Lower lobe of right lung (tissue), 2 donors: ENCODE data around the gene ACYP1. TPM values are rescaled to one million over a fixed set of nuclear protein-coding genes. Genes with fewer than 3 reads are reported as not detected.

ENCODE experiments used
- ATAC-seq, 2 donors: fragments of 200-7000 bp; cut with Tn5 transposase; one replicate each; pipeline ENCODE4 v1.9.1; 2020 to 2022; ENCODE audit warnings: mild to moderate bottlenecking in 2 of 2, moderate library complexity in 2 of 2
- DNase-seq: peaks from one replicate; pipeline ENCODE4 v3.0.0-alpha.2; 2020
- H3K27ac ChIP-seq: fragments of 200-600 bp; one replicate; pipeline ENCODE4 v1.8.0; 2022
- H3K27me3 ChIP-seq: fragments of 200-600 bp; one replicate; pipeline ENCODE4 v1.8.0; 2022; ENCODE audit warnings: low read depth
- H3K36me3 ChIP-seq: fragments of 200-600 bp; one replicate; pipeline ENCODE4 v1.8.0; 2022; ENCODE audit warnings: mild to moderate bottlenecking
- H3K4me1 ChIP-seq: fragments of 200-600 bp; one replicate; pipeline ENCODE4 v1.8.0; 2022
- H3K4me3 ChIP-seq: fragments of 200-600 bp; one replicate; pipeline ENCODE4 v1.8.0; 2022; ENCODE audit warnings: mild to moderate bottlenecking
- H3K9me3 ChIP-seq: fragments of 200-600 bp; one replicate; pipeline ENCODE4 v1.8.0; 2022
- intact Hi-C: fragments of 100-400 bp; cut with DNase I; formaldehyde crosslinking; loops from one replicate; pipeline ENCODE4 v1.11.0; 2022
- total RNA-seq: library from RNA; stranded (reverse); fragmentation: NEBNext Ultra II Directional; extraction: Animal tissue kit (Norgen Biotek cat#: 25700); gene quantifications from one replicate; pipeline ENCODE4 v1.2.1, GENCODE V29; 2021
- TF ChIP-seq, protein P1 (sequence below): fragments of 200-600 bp; IDR thresholded peaks from one replicate; pipeline ENCODE4 v1.8.0; 2022; ENCODE audit warnings: antibody characterized with exemption, mild to moderate bottlenecking
- donor health status: DM: no; HTN: yes; CAD: no; lungs with severe emphysema.

Gene ACYP1
- total RNA-seq, 1 donor from 2014 or later = 19.7 TPM

DNA sequence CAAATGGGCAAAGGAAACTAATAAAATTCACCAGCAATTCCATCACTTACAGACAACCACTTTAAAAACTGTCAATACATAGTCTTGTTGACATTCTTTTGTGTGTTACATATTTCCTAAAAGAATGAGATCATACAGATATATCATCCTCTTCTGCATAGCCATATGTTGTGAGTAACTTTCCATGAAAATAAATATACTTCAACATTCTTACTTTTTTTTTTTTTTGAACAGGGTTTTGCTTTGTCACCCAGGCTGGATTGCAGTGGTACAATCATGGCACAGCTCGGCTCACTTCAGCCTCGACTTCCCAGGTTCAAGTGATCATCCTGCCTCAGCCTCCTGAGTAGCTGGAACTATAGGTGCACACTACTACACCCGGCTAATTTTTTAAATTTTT, 26.5 kb upstream of the ACYP1 start:
- Histone ChIP-seq H3K9me3 (no peaks in the 10 kb centered on the region), H3K27me3 (no peaks in the 10 kb centered on the region), H3K4me1 (no peaks in the 10 kb centered on the region), H3K4me3 (no peak overlapping the region), H3K27ac (no peak overlapping the region), H3K36me3 (peaks cover 99% of the 10 kb centered on the region)
- TF ChIP-seq, protein P1, sequence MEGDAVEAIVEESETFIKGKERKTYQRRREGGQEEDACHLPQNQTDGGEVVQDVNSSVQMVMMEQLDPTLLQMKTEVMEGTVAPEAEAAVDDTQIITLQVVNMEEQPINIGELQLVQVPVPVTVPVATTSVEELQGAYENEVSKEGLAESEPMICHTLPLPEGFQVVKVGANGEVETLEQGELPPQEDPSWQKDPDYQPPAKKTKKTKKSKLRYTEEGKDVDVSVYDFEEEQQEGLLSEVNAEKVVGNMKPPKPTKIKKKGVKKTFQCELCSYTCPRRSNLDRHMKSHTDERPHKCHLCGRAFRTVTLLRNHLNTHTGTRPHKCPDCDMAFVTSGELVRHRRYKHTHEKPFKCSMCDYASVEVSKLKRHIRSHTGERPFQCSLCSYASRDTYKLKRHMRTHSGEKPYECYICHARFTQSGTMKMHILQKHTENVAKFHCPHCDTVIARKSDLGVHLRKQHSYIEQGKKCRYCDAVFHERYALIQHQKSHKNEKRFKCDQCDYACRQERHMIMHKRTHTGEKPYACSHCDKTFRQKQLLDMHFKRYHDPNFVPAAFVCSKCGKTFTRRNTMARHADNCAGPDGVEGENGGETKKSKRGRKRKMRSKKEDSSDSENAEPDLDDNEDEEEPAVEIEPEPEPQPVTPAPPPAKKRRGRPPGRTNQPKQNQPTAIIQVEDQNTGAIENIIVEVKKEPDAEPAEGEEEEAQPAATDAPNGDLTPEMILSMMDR = no peak
- intact Hi-C loops = no loop called here
- DNase-seq = no peak
- ATAC-seq = no peak

- ATAC-seq = peak; percentile 62 to 80
- H3K27me3 ChIP-seq = no peaks in the 10 kb centered on the region
- DNase-seq = no peak
- H3K27ac ChIP-seq = no peak overlapping the region
- peaks cover 99% of the 10 kb centered on the region for H3K36me3 ChIP-seq
- H3K4me3 ChIP-seq = no peak overlapping the region
- H3K4me1 ChIP-seq = no peaks in the 10 kb centered on the region
- TF ChIP-seq, protein P1 = peak; percentile 77
- no peaks in the 10 kb centered on the region for H3K9me3 ChIP-seq
- intact Hi-C loops = no loop called here
Measured at GRCh38 chr14:75088566-75089373, 24.9 kb upstream of the ACYP1 start.

DNA sequence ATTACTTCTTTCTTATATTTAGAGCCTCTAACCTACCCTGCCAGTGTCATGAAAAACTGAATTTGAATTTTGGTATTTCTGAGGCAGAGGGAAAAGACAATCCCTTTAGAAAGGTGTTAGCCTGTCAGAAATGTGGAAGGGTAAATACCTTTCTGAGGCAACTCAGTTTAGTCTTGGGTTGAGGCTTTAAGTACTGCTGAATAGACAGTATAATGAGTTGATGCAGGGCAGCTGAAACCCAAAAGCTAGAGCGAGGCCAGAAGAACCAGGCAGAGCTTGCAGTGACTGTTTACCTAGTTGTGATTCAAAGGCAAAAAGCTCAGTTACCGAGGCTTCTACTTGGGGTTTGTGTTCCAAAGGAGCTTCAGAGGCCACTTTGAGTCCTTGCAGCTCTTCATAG, 24.3 kb upstream of the ACYP1 start:
- Histone ChIP-seq H3K27ac (no peak overlapping the region), H3K27me3 (no peaks in the 10 kb centered on the region), H3K36me3 (peaks cover 99% of the 10 kb centered on the region), H3K9me3 (no peaks in the 10 kb centered on the region), H3K4me3 (no peak overlapping the region), H3K4me1 (no peaks in the 10 kb centered on the region)
- intact Hi-C loops = no loop called here
- ATAC-seq = no peak
- no peak for DNase-seq
- TF ChIP-seq, protein P1 = no peak

GRCh38 chr14:75084513-75084912, 20.7 kb upstream of the ACYP1 start:
- Histone ChIP-seq H3K27me3 (no peaks in the 10 kb centered on the region), H3K4me1 (no peaks in the 10 kb centered on the region), H3K36me3 (peaks cover 72% of the 10 kb centered on the region), H3K4me3 (no peak overlapping the region), H3K9me3 (no peaks in the 10 kb centered on the region), H3K27ac (no peak overlapping the region)
- TF ChIP-seq, protein P1 = peak; percentile 17
- no peak for ATAC-seq
- intact Hi-C loops = no loop called here
- DNase-seq = no peak

- no peaks in the 10 kb centered on the region for H3K4me1 ChIP-seq
- ATAC-seq = no peak
- peaks cover 60% of the 10 kb centered on the region for H3K36me3 ChIP-seq
- no peak for DNase-seq
- intact Hi-C loops = no loop called here
- TF ChIP-seq, protein P1 = no peak
- no peak overlapping the region for H3K27ac ChIP-seq
- H3K27me3 ChIP-seq = no peaks in the 10 kb centered on the region
- H3K4me3 ChIP-seq = no peak overlapping the region
- H3K9me3 ChIP-seq = no peaks in the 10 kb centered on the region
Measured at GRCh38 chr14:75083271-75083670, 19.4 kb upstream of the ACYP1 start.
